Omental fat pad (tissue), 4 donors: ENCODE results near the gene MKI67. TPM values are rescaled to one million over a fixed set of nuclear protein-coding genes. Genes with fewer than 3 reads are reported as not detected.

Experiments used
- ATAC-seq: fragments of 150-250 bp; one replicate; pipeline ENCODE4 v1.9.1; 2016; ENCODE audit warnings: mild to moderate bottlenecking, moderate library complexity; ENCODE audit not compliant: low FRiP score
- DNase-seq: peaks from one replicate; pipeline ENCODE4 v3.0.0-alpha.2; 2019; ENCODE audit warnings: low spot score
- CTCF ChIP-seq, 3 donors: fragments of 450-650 bp; IDR thresholded peaks; one replicate each; pipeline ENCODE4 v1.5.1; 2016 to 2017; ENCODE audit warnings: antibody characterized with exemption in 3 of 3, mild to moderate bottlenecking in 3 of 3, moderate library complexity in 2 of 3
- total RNA-seq, 4 donors: library from RNA; depleted of rRNA; stranded (reverse); fragments of >200 nt; gene quantifications; one replicate each; pipeline ENCODE4 v1.1.0, GENCODE V29; 2016

MKI67 gene
- total RNA-seq, 4 donors from 2014 or later: 0.63 to 9.6 (median 1.6) TPM

GRCh38 chr10:128158021-128158795 is 32.0 kb upstream of the MKI67 start:
- ATAC-seq: no peak
- DNase-seq: no peak
- no peak for TF ChIP-seq CTCF (IDR thresholded peaks at IDR 0.05)

GRCh38 chr10:128156999-128157755 is 31.0 kb upstream of the MKI67 start:
- ATAC-seq: no peak
- no peak for TF ChIP-seq CTCF (IDR thresholded peaks at IDR 0.05)

GRCh38 chr10:128152741-128153580 is 26.7 kb upstream of the MKI67 start:
- ATAC-seq: no peak
- TF ChIP-seq CTCF (IDR thresholded peaks at IDR 0.05): no peak
- no peak for DNase-seq

More at GRCh38 chr10:128156999-128157755, 31.0 kb upstream of the MKI67 start:
- no peak for DNase-seq

GRCh38 chr10:128151031-128151430 is 24.8 kb upstream of the MKI67 start:
- no peak for ATAC-seq
- DNase-seq: no peak
- no peak for TF ChIP-seq CTCF (IDR thresholded peaks at IDR 0.05)

GRCh38 chr10:128150561-128150960 is 24.3 kb upstream of the MKI67 start:
- ATAC-seq (no peak), DNase-seq (no peak)
- TF ChIP-seq CTCF (IDR thresholded peaks at IDR 0.05): no peak

GRCh38 chr10:128150045-128150493 is 23.8 kb upstream of the MKI67 start:
- peak in 2 of 3 donors; percentile 47 to 60 for TF ChIP-seq CTCF (IDR thresholded peaks at IDR 0.05)
- ATAC-seq (peak; percentile 86), DNase-seq (no peak)
